HepG2 (cell line): Measurements from ENCODE around the gene VPS18. TPM values are rescaled to one million over a fixed set of nuclear protein-coding genes. Genes with fewer than 3 reads are reported as not detected.

Experiments
- CERS6 ChIP-seq: sonication (generic); formaldehyde crosslinking; IDR thresholded peaks from 2 replicates; pipeline ENCODE4 v1.5.0; 2020; ENCODE audit warnings: missing genetic modification reagents
- GZF1 ChIP-seq: sonication (generic); formaldehyde crosslinking; IDR thresholded peaks from 2 replicates; pipeline ENCODE4 v1.5.1; 2020; ENCODE audit warnings: mild to moderate bottlenecking, missing genetic modification reagents
- HNRNPLL ChIP-seq: fragments of 200-400 bp; formaldehyde crosslinking; IDR thresholded peaks from 2 replicates; pipeline ENCODE4 v1.6.1; 2017; ENCODE audit warnings: mild to moderate bottlenecking, low read depth, low read length; ENCODE audit not compliant: poor library complexity, severe bottlenecking
- KDM2A ChIP-seq: sonication (generic); formaldehyde crosslinking; IDR thresholded peaks from 2 replicates; pipeline ENCODE4 v1.4.0; 2020; ENCODE audit warnings: low read depth, missing genetic modification reagents, borderline replicate concordance
- MBD4 ChIP-seq: IDR thresholded peaks from 2 replicates; pipeline ENCODE4 v1.6.1; 2012; ENCODE audit warnings: low read length, inconsistent platforms, borderline replicate concordance
- MLXIP ChIP-seq: sonication (generic); formaldehyde crosslinking; IDR thresholded peaks from 2 replicates; pipeline ENCODE4 v1.9.0; 2021; ENCODE audit warnings: missing genetic modification reagents, borderline replicate concordance
- NCOA2 ChIP-seq: sonication (generic); formaldehyde crosslinking; IDR thresholded peaks from 2 replicates; pipeline ENCODE4 v1.8.0; 2022; ENCODE audit warnings: inconsistent platforms
- NR3C1 ChIP-seq: sonication (generic); formaldehyde crosslinking; IDR thresholded peaks from 2 replicates; pipeline ENCODE4 v1.4.0; 2020; ENCODE audit warnings: missing genetic modification reagents
- PAX8 ChIP-seq: sonication (generic); formaldehyde crosslinking; IDR thresholded peaks from 2 replicates; pipeline ENCODE4 v1.8.0; 2022; ENCODE audit warnings: mild to moderate bottlenecking, missing genetic modification reagents, borderline replicate concordance
- RELA ChIP-seq: sonication (generic); formaldehyde crosslinking; IDR thresholded peaks from 2 replicates; pipeline ENCODE4 v1.4.0; 2020; ENCODE audit warnings: missing genetic modification reagents
- SOX13 ChIP-seq, 3 experiments: fragments of 450-650 bp in 1 of 3; sonication (generic) in 1 of 3; formaldehyde crosslinking in 1 of 3; IDR thresholded peaks in 2 of 3; conservative IDR thresholded peaks in 1 of 3; 2 replicates each; pipeline versions ENCODE4 v1.5.0 to v1.6.1; 2016 to 2020; ENCODE audit warnings: antibody characterized with exemption in 1 of 3, mild to moderate bottlenecking in 1 of 3, missing compliant biosample characterization in 1 of 3, missing genetic modification reagents in 1 of 3, moderate library complexity in 1 of 3
- TAF15 ChIP-seq: fragments of 200-400 bp; formaldehyde crosslinking; IDR thresholded peaks from one replicate; pipeline ENCODE4 v1.6.1; 2018; ENCODE audit warnings: mild to moderate bottlenecking, low read depth, low read length; ENCODE audit not compliant: poor library complexity, severe bottlenecking
- THAP7 ChIP-seq: sonication (generic); formaldehyde crosslinking; IDR thresholded peaks from 2 replicates; pipeline ENCODE4 v1.8.1; 2023; ENCODE audit warnings: mild to moderate bottlenecking, missing genetic modification reagents
- ZFX ChIP-seq: sonication (generic); formaldehyde crosslinking; IDR thresholded peaks from 2 replicates; pipeline ENCODE4 v1.4.0; 2020; ENCODE audit warnings: mild to moderate bottlenecking, low read depth, missing genetic modification reagents, moderate library complexity
- ZMYM4 ChIP-seq: sonication (generic); formaldehyde crosslinking; IDR thresholded peaks from 2 replicates; pipeline ENCODE4 v1.8.1; 2023; ENCODE audit warnings: mild to moderate bottlenecking, missing genetic modification reagents
- ZNF275 ChIP-seq: sonication (generic); formaldehyde crosslinking; IDR thresholded peaks from 2 replicates; pipeline ENCODE4 v1.8.0; 2022; ENCODE audit warnings: missing genetic modification reagents, mild to moderate bottlenecking, inconsistent platforms, borderline replicate concordance
- ZNF34 ChIP-seq: sonication (generic); formaldehyde crosslinking; IDR thresholded peaks from 2 replicates; pipeline ENCODE4 v1.4.0; 2020; ENCODE audit warnings: mild to moderate bottlenecking, missing genetic modification reagents, borderline replicate concordance
- ZNF557 ChIP-seq: sonication (generic); formaldehyde crosslinking; IDR thresholded peaks from 2 replicates; pipeline ENCODE4 v1.4.0; 2020; ENCODE audit warnings: missing genetic modification reagents
- ZNF564 ChIP-seq: sonication (generic); formaldehyde crosslinking; IDR thresholded peaks from 2 replicates; pipeline ENCODE4 v1.8.1; 2023; ENCODE audit warnings: mild to moderate bottlenecking, missing genetic modification reagents
- ZNF614 ChIP-seq: IDR thresholded peaks from 2 replicates; pipeline ENCODE4 v1.6.1; 2018; ENCODE audit warnings: missing biosample characterization, missing genetic modification reagents, inconsistent platforms, borderline replicate concordance
- ZNF660 ChIP-seq: sonication (generic); formaldehyde crosslinking; IDR thresholded peaks from 2 replicates; pipeline ENCODE4 v1.5.1; 2020; ENCODE audit warnings: mild to moderate bottlenecking, low read depth, missing genetic modification reagents, borderline replicate concordance
- ZNF850 ChIP-seq: sonication (generic); formaldehyde crosslinking; conservative IDR thresholded peaks from 2 replicates; pipeline ENCODE4 v1.9.0; 2021; ENCODE audit warnings: mild to moderate bottlenecking, missing genetic modification reagents
- polyA plus RNA-seq, 8 experiments: library from polyadenylated mRNA; depleted of rRNA in 3 of 8; stranded (reverse) in 7 of 8; unstranded in 1 of 8; fragments of >200 nt; fragmentation: Illumina TruSeq in 4 of 8; extraction: Trizol in 4 of 8; gene quantifications; 2 replicates each; pipeline versions ENCODE4 v1.2.1 to v1.2.3, GENCODE V29; 2011 to 2016; ENCODE audit warnings: low read depth in 4 of 8, missing spikeins in 1 of 8, mixed read lengths in 1 of 8; ENCODE audit not compliant: insufficient read depth in 1 of 8
- total RNA-seq, 5 experiments: library from RNA; depleted of rRNA; stranded (reverse); fragments of >200 nt; fragmentation: Illumina TruSeq; extraction: Trizol; gene quantifications; 2 replicates each; pipeline ENCODE4 v1.2.3, GENCODE V29; 2016; ENCODE audit warnings: low read depth in 1 of 5

The VPS18 gene
- total and polyA plus RNA-seq, 2 of the 13 experiments (the other 11 are each of a cell fraction or from before 2014, with no cell fraction given), result 5.8 to 17.0 TPM

- TF ChIP-seq ZNF564 (CRISPR knock-in tag) (no peak), GZF1 (CRISPR knock-in tag) (no peak), NR3C1 (CRISPR knock-in tag) (no peak), ZMYM4 (CRISPR knock-in tag) (peak; percentile 82), ZNF34 (CRISPR knock-in tag) (no peak), ZNF275 (CRISPR knock-in tag) (0 out of 2 replicates have a peak, but pooled peaks have one; percentile 40), ZNF660 (CRISPR knock-in tag) (no peak), ZFX (CRISPR knock-in tag) (no peak; the same call in 1 of the 2 replicates), ZNF614 (CRISPR knock-in tag) (peak; percentile 42; the same call in 1 of the 2 replicates), MLXIP (no peak), PAX8 (peak; percentile 56; the same call in 1 of the 2 replicates), TAF15 (no peak), ZNF557 (CRISPR knock-in tag) (no peak), SOX13 (IDR thresholded peaks at IDR 0.05) (no peak), SOX13 (CRISPR knock-in tag; conservative IDR thresholded peaks at IDR 0.05 in 1 of 2, IDR thresholded peaks at IDR 0.05 in 1 of 2) (no peak), RELA (CRISPR knock-in tag) (no peak), ZNF850 (no peak), NCOA2 (CRISPR knock-in tag) (no peak; the same call in 1 of the 2 replicates), THAP7 (peak; percentile 10; the same call in 1 of the 2 replicates), MBD4 (no peak), HNRNPLL (peak; percentile 83), CERS6 (CRISPR knock-in tag) (no peak), KDM2A (CRISPR knock-in tag) (peak; percentile 70)
These were observed at the start of gene VPS18 (continued) for GRCh38 chr15:40893733-40894680.
